Neuronal stem cell (in vitro differentiated cells): ENCODE measurements around the gene BPIFB2.
A peak's percentile ranks its signal among the peaks of the same experiment; 100 is the strongest.

ENCODE experiments used
- DNase-seq: peaks from one replicate; pipeline ENCODE4 v3.0.0-alpha.2; 2013; ENCODE audit warnings: low spot score
- H2AFZ ChIP-seq: one replicate; pipeline ENCODE4 v1.6.1; 2013; ENCODE audit warnings: mild to moderate bottlenecking, low read length, inconsistent platforms
- H2AK5ac ChIP-seq: 2 replicates; pipeline ENCODE4 v1.6.1; 2013; ENCODE audit warnings: low read depth, mild to moderate bottlenecking, inconsistent platforms, low read length, moderate library complexity, mixed read lengths
- H2BK120ac ChIP-seq: 2 replicates; pipeline ENCODE4 v1.6.1; 2013; ENCODE audit warnings: low read depth, mild to moderate bottlenecking, inconsistent platforms, low read length, moderate library complexity, mixed read lengths
- H2BK12ac ChIP-seq: one replicate; pipeline ENCODE4 v1.6.1; 2013; ENCODE audit warnings: low read length, inconsistent platforms
- H2BK15ac ChIP-seq: 2 replicates; pipeline ENCODE4 v1.6.1; 2013; ENCODE audit warnings: mild to moderate bottlenecking, low read length, inconsistent platforms, mixed read lengths
- H2BK5ac ChIP-seq: one replicate; pipeline ENCODE4 v1.6.1; 2013; ENCODE audit warnings: inconsistent platforms, mild to moderate bottlenecking, low read length, moderate library complexity
- H3K14ac ChIP-seq: one replicate; pipeline ENCODE4 v1.6.1; 2013; ENCODE audit warnings: low read length, inconsistent platforms
- H3K18ac ChIP-seq: 2 replicates; pipeline ENCODE4 v1.6.1; 2013; ENCODE audit warnings: low read length, inconsistent platforms
- H3K23ac ChIP-seq: 2 replicates; pipeline ENCODE4 v1.6.1; 2013; ENCODE audit warnings: low read depth, mild to moderate bottlenecking, mixed read lengths, low read length, inconsistent platforms; ENCODE audit not compliant: poor library complexity
- H3K27ac ChIP-seq: replicated peaks from 3 replicates; pipeline ENCODE4 v1.5.1; 2013; ENCODE audit warnings: low read length, inconsistent platforms
- H3K27me3 ChIP-seq, 3 experiments: 2 replicates each; pipeline ENCODE4 v1.6.1; 2013; ENCODE audit warnings: low read length in 3 of 3, mild to moderate bottlenecking in 2 of 3, inconsistent platforms in 1 of 3, low read depth in 1 of 3, mixed read lengths in 1 of 3, moderate library complexity in 1 of 3; ENCODE audit not compliant: control insufficient read depth in 3 of 3, insufficient read depth in 3 of 3
- H3K36me3 ChIP-seq, 2 donors: replicated peaks in 1 of 2; 2 replicates each; pipeline ENCODE4 v1.6.1; 2013; ENCODE audit warnings: low read length in 2 of 2; ENCODE audit not compliant: control insufficient read depth in 2 of 2, insufficient read depth in 2 of 2
- H3K4ac ChIP-seq: 2 replicates; pipeline ENCODE4 v1.6.1; 2013; ENCODE audit warnings: inconsistent platforms, mild to moderate bottlenecking, low read length, moderate library complexity
- H3K4me1 ChIP-seq, 2 donors: 1 replicate in 1 of 2; 2 replicates in 1 of 2; pipeline ENCODE4 v1.6.1; 2013; ENCODE audit warnings: low read length in 2 of 2, low read depth in 1 of 2; ENCODE audit not compliant: control insufficient read depth in 2 of 2, insufficient read depth in 1 of 2
- H3K4me2 ChIP-seq: one replicate; pipeline ENCODE4 v1.6.1; 2013; ENCODE audit warnings: mild to moderate bottlenecking, low read length, inconsistent platforms; ENCODE audit not compliant: insufficient read depth, poor library complexity, severe bottlenecking
- H3K4me3 ChIP-seq, 2 donors: 2 replicates each; pipeline ENCODE4 v1.5.1; 2013; ENCODE audit warnings: low read length in 2 of 2, mild to moderate bottlenecking in 2 of 2, inconsistent platforms in 1 of 2, moderate library complexity in 1 of 2
- H3K79me1 ChIP-seq: one replicate; pipeline ENCODE4 v1.6.1; 2013; ENCODE audit warnings: low read depth, mild to moderate bottlenecking, inconsistent platforms, low read length, moderate library complexity
- H3K9ac ChIP-seq: one replicate; pipeline ENCODE4 v1.6.1; 2013; ENCODE audit warnings: mild to moderate bottlenecking, low read depth, low read length, inconsistent platforms; ENCODE audit not compliant: poor library complexity
- H3K9me3 ChIP-seq, 2 donors: replicated peaks in 1 of 2; 2 replicates each; pipeline versions ENCODE3 to v1.6.1; 2013; ENCODE audit warnings: low read length in 2 of 2, mild to moderate bottlenecking in 2 of 2, inconsistent platforms in 1 of 2, low read depth in 1 of 2, mixed read lengths in 1 of 2, moderate library complexity in 1 of 2; ENCODE audit not compliant: control insufficient read depth in 2 of 2, insufficient read depth in 1 of 2
- H4K8ac ChIP-seq: one replicate; pipeline ENCODE4 v1.6.1; 2013; ENCODE audit warnings: low read depth, mild to moderate bottlenecking, inconsistent platforms, low read length, moderate library complexity
- H4K91ac ChIP-seq: one replicate; pipeline ENCODE4 v1.6.1; 2013; ENCODE audit warnings: low read length, low read depth, mild to moderate bottlenecking, inconsistent platforms; ENCODE audit not compliant: poor library complexity
- WGBS, 2 donors: extraction: QIAGEN DNeasy Blood & Tissue Kit; methylation state at CpG; one replicate each; pipeline ENCODE4 v1.1.7; 2013; ENCODE audit warnings: missing lambda C conversion rate in 2 of 2, mixed read lengths in 1 of 2; ENCODE audit not compliant: insufficient read length in 2 of 2, insufficient replicate concordance in 1 of 2; ENCODE audit errors: extremely low coverage in 2 of 2; 5-methylcytosine and 5-hydroxymethylcytosine counted together

BPIFB2 gene

DNA sequence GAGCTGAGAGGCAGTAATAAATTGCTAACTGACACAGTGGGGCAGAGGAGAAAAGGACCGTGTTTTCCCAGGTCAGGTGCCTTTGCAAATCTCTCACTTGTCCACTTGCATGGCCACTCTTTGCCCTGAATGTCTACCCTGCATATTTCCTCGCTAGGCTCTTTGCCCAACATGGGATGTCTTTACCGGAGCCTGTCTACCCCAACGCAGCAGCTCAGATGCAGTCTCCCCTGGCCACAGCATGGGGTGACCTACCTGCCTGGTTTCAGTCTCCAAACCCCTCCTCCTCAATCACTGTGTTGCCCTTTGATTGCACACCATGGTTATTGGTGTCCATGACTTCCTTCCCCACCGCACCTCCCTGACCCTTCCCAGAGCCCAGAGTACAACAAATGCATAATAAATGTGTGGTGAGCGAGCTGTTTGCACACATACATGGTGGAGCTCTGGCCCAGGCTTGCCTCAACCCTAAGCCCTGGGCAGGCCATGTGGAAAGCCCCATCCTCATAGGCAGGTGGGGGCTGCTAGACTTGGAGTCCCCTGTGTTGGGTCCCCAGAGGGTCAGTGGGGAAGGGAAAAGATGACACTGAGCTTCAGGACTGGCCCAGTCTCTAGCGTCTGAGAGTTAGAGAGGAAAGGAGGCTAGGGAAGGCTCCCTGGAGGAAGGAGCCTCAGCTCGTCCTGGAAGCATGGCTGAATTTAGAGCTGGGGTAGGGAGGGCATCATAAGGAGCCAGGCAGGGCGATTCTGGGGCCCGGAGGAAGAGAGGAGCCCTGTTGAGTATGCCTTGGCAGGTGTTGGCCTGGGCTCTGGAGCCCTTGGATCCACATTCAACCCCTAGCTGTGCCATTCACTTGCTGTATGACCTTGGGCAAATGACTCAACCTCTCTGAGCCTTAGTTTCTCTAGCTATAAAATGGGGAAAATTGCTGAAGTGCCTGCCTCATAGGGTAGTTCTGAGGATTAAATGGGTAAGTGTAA lies 19.6 kb downstream of the BPIFB2 start:
- Histone ChIP-seq H3K9me3 (no peaks in the 10 kb centered on the region), H2BK15ac (no peak overlapping the region), H2AK5ac (peak overlapping the region; percentile 27), H3K79me1 (no peaks in the 10 kb centered on the region), H3K4me2 (no peak overlapping the region), H3K18ac (peak overlapping the region; percentile 7), H2AFZ (no peak overlapping the region), H4K91ac (no peak overlapping the region), H3K27me3 (no peaks in the 10 kb centered on the region), H3K14ac (no peak overlapping the region), H2BK12ac (no peak overlapping the region), H3K4ac (no peak overlapping the region), H3K27ac (no peak overlapping the region), H3K4me3 (no peak overlapping the region), H3K36me3 (no peaks in the 10 kb centered on the region), H3K23ac (no peak overlapping the region), H3K9ac (no peak overlapping the region), H2BK120ac (no peak overlapping the region), H3K4me1 (no peaks in the 10 kb centered on the region), H4K8ac (no peak overlapping the region), H2BK5ac (no peak overlapping the region)
- no peak for DNase-seq
- no CpG with 5 or more reads among the region's 10 CpGs for WGBS, 2 donors

DNA sequence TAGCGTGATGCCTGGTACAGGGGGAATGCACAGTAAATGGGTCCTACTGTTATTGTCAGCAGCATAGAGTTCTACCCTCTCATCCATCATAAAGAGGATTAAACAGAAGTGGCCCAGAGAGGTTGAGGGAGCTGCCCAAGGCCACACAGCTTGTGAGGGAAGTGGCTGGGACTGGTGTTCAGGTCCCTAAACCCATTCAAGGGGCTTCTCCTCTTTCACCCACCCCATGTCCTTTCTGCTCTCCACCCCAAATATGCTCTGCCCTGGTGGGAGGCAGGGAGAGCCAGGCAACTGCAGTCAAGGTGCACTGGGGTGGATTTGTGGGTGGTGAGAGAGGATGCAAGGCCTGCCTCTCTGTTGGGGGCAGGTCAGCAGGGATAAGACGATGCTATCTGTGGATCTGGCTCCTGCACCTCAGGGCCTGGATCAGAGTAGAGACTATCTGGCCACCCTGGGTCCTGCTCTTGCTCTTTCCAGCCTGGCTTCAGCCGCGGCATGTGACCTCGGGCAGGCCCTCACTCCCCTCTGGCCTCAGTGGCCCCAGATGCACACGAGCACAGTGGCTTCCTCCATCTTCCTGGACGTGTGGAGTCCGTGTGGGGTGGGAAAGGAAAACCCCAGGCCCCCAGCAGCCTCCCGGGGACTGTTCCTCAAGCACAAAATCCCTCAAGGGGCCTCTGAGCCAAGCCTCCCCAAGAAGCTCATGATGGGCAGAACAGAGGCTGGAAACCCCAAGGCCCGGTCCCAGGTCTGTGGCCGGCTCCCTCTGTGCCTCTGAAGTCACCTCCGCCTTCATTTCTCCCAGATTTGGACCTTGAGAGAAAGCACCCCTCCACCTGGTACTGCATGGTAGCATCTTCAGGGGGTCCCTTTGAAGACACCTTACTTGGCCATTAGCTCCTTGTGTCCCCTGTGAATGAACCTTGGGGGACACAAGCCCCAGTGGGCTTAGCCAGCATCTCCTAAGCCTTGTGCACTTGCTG lies 20.6 kb downstream of the BPIFB2 start:
- Histone ChIP-seq H4K8ac (no peak overlapping the region), H3K79me1 (no peaks in the 10 kb centered on the region), H3K4me2 (no peak overlapping the region), H2BK15ac (no peak overlapping the region), H4K91ac (no peak overlapping the region), H2AK5ac (peak overlapping the region; percentile 48), H3K36me3 (no peaks in the 10 kb centered on the region), H2BK12ac (no peak overlapping the region), H3K14ac (no peak overlapping the region), H3K9ac (no peak overlapping the region), H3K18ac (no peak overlapping the region), H3K27ac (no peak overlapping the region), H3K9me3 (no peaks in the 10 kb centered on the region), H3K4me1 (no peaks in the 10 kb centered on the region), H2AFZ (no peak overlapping the region), H2BK5ac (peak overlapping the region; percentile 11), H3K23ac (no peak overlapping the region), H3K27me3 (no peaks in the 10 kb centered on the region), H3K4me3 (no peak overlapping the region), H2BK120ac (no peak overlapping the region), H3K4ac (no peak overlapping the region)
- WGBS, 2 donors: no CpG with 5 or more reads among the region's 12 CpGs
- DNase-seq: no peak

DNA sequence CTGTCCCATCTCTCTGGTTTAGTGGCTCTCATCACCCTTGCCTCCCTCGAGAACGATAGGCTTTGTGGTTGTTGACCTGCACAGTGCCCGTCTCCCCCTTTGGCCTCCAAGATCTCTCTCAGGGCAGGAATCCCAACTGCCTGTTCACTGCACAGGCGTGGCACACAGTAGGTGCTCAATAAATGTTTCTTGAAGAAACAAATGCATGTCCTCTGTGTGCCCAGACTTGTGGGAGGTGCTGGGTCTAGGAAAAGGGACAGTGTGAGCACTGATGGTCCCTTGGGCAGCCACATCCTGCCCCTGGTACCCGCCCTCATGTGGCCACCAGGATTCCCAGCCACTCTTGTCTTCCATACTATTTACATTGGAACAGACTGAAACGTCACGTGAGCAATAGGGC lies 21.4 kb downstream of the BPIFB2 start:
- Histone ChIP-seq H2BK5ac (peak overlapping the region; percentile 11), H2BK15ac (no peak overlapping the region), H3K23ac (no peak overlapping the region), H3K9ac (no peak overlapping the region), H3K4ac (no peak overlapping the region), H3K27me3 (no peaks in the 10 kb centered on the region), H2AFZ (no peak overlapping the region), H3K36me3 (no peaks in the 10 kb centered on the region), H3K4me2 (no peak overlapping the region), H2AK5ac (no peak overlapping the region), H3K18ac (no peak overlapping the region), H3K9me3 (no peaks in the 10 kb centered on the region), H2BK120ac (no peak overlapping the region), H3K79me1 (no peaks in the 10 kb centered on the region), H3K27ac (no peak overlapping the region), H2BK12ac (no peak overlapping the region), H4K91ac (no peak overlapping the region), H3K4me3 (no peak overlapping the region), H3K14ac (no peak overlapping the region), H4K8ac (no peak overlapping the region), H3K4me1 (no peaks in the 10 kb centered on the region)
- WGBS, 2 donors: no CpG with 5 or more reads among the region's 7 CpGs
- DNase-seq: no peak

DNA sequence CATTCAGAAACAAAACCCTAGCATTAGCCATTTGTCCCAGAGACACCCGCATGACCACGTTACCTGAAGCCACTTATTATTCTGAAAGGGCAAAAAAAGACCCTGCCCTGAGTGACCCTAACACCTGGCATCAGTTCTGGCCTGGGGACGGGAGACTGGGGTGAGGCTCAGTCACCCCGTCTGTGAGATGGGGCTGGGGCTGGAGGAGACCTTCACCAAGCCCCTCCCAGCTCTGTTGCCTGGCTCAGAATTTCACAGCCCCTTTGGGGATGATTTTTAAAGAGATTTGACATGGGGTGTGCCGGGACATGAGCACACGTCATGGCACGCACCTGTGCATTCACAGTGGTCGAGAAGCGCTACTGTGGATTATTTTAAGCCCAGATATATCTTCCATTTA lies 22.6 kb downstream of the BPIFB2 start:
- H4K8ac ChIP-seq: no peak overlapping the region
- H3K23ac ChIP-seq: no peak overlapping the region
- no peak overlapping the region for H3K27ac ChIP-seq
- no CpG with 5 or more reads among the region's 9 CpGs for WGBS, 2 donors
- DNase-seq: no peak
- H2BK5ac ChIP-seq: no peak overlapping the region
- no peak overlapping the region for H3K18ac ChIP-seq
- H3K9ac ChIP-seq: no peak overlapping the region
- no peaks in the 10 kb centered on the region for H3K36me3 ChIP-seq
- H4K91ac ChIP-seq: no peak overlapping the region
- no peaks in the 10 kb centered on the region for H3K79me1 ChIP-seq
- H3K4me2 ChIP-seq: no peak overlapping the region
- H3K4me3 ChIP-seq: no peak overlapping the region
- no peak overlapping the region for H2BK12ac ChIP-seq
- H2BK15ac ChIP-seq: no peak overlapping the region
- H3K4ac ChIP-seq: no peak overlapping the region
- H2BK120ac ChIP-seq: no peak overlapping the region
- no peaks in the 10 kb centered on the region for H3K9me3 ChIP-seq
- H3K4me1 ChIP-seq: no peaks in the 10 kb centered on the region
- no peak overlapping the region for H3K14ac ChIP-seq
- H2AK5ac ChIP-seq: no peak overlapping the region
- peaks cover 0 to 3% (median 0%) of the 10 kb centered on the region in 3 experiments for H3K27me3 ChIP-seq
- H2AFZ ChIP-seq: no peak overlapping the region
